Coronary artery (tissue), 2 donors: ENCODE data around the gene C15orf39.
"Not testable (repeated sequence)": the region's sequence is repeated elsewhere in the genome, so short reads cannot be mapped to it uniquely, and the experiment has no call there.

Source experiments
- DNase-seq: peaks from one replicate; pipeline ENCODE4 v3.0.0-alpha.2; 2017; ENCODE audit warnings: low spot score
- H3K27ac ChIP-seq, 2 donors: fragments of 200-600 bp; sonication (generic); one replicate each; pipeline ENCODE4 v1.5.1; 2016 to 2019
- H3K4me3 ChIP-seq: fragments of 200-600 bp; sonication (generic); 2 replicates; pipeline ENCODE4 v1.5.1; 2016; ENCODE audit warnings: mild to moderate bottlenecking, moderate library complexity
- CTCF ChIP-seq: fragments of 200-600 bp; sonication (generic); IDR thresholded peaks from one replicate; pipeline ENCODE4 v1.5.1; 2019; ENCODE audit warnings: antibody characterized with exemption

C15orf39 gene

GRCh38 chr15:75213212-75213767 is 11.6 kb downstream of the C15orf39 start:
- DNase-seq = no peak
- TF ChIP-seq CTCF = no peak
- Histone ChIP-seq H3K27ac (no peak overlapping the region), H3K4me3 (no peak overlapping the region)

- Histone ChIP-seq H3K27ac (no peak overlapping the region), H3K4me3 (no peak overlapping the region)
- no peak for DNase-seq
- TF ChIP-seq CTCF = no peak
Observed at GRCh38 chr15:75213768-75214221, 12.1 kb downstream of the C15orf39 start.

DNA sequence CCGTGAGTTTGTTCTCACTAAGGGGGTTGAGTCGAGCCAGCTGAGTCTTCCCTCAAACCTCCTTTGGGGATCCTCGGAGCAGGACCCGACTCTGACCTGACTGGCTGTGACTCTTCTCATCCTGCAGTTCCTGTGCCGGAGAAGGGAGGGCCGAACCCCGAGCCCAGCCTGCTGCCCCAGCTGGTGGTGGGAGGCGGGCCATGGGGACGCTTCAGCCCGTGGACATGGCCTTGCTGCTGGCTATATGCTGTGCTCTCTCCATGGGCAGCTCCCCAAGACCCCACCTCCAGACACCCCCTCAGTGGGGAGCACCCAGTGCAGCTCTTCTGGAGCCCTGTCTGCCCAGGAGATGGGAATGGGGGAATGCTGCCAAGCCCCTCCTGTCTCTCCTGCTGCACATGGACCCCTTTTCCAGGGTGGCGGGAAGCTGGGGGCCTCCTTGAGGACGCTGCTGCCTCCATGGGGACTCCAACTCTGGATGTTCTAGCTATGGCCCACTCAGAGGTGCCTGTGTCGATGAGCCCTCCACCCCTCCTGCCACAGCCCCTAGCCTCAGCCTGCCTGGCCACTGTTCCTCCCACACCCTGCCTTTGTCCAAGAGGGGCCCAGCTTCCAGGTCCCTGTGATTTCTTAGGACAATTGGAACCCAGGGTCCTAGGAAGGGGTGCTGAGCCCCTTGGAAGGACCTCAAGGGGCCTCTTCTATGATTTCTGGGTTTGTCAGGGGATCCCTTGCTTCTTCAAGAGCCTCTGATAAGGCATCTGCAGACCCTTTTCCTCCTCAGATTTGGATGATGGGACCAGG is 12.8 kb downstream of the C15orf39 start:
- H3K27ac ChIP-seq = no peak overlapping the region
- no peak for DNase-seq
- H3K4me3 ChIP-seq = no peak overlapping the region
- TF ChIP-seq CTCF = no peak

DNA sequence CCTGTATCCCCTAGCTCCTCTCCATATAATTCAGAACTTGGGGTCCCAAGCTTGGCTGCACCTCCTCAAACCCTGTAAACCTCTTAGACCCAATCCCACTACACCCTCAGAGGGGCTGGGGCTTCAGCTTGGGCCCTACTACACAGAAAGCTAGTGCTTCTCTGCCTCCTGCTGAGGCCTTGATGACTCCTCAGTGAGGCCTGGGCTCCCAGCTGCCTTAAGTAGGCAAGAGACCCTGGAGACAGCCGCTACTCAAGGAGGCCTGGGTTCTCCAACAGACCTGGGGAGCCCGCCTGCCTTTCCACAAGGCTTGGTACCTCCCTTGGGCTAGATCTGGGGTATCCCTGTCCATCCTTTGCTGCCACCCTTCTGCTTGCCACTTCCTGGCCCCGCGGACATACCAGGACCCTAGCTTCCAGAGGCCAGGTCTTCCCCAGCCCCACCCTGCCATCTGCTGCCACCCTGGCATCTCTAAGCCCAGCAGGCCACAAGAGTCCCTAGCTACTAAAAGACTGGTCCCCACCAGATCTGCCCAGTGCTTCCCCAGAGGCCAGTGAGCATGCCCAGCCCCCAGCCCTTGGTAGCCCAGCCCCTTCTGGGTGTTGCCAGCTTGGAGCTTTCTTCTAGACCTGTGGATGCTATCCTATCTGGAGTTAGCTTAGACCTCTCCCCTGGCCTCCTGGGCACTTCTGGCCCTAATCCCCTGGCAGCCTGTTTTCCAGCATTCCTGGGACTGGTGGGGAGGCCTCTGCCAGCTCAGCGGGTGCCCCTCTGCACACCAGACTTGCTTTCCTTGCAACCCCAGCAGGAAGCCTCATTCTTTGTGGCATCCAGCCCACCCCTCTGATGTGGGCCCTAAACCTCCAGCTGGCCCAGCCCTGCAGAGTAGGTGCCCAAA is 13.7 kb downstream of the C15orf39 start:
- no peak overlapping the region for H3K4me3 ChIP-seq
- DNase-seq = no peak
- no peak for TF ChIP-seq CTCF
- H3K27ac ChIP-seq = no peak overlapping the region

DNA sequence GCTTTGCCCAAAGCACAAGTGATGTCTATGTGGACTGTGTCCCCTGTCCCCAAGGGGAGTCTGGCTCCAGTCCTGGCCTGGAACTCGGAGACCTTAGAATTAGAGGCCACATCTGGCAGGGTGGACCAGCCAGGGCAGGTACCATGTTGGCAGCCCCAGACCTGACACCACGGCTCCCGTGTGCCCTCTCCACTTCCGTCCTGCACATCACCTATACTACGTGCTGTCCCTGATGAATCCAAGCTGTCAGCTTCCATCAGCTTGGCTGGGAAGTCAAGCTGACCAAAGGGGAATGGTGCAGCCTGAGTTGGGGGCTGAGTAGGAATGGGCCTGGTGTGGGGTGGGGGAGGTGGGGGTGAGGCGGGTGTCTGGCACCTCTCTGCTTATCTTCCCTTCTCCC is 15.3 kb downstream of the C15orf39 start:
- Histone ChIP-seq H3K27ac (no peak overlapping the region), H3K4me3 (no peak overlapping the region)
- TF ChIP-seq CTCF = no peak
- DNase-seq = no peak

DNA sequence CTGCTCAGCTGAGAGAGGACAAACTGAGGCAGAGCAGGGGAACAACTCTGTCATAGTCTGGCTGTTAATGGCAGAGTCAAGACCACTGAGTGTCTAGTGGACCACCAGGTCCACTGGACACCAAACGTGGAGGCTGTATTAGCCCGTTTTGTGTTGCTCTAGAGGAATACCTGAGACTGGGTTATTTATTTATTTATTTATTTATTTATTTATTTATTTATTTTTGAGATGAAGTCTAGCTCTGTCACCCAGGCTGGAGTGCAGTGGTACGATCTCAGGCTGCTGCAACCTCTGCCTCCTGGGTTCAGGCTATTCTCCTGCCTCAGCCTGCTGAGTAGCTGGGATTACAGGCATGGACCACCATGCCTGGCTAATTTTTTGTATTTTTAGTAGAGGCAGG is 15.9 kb downstream of the C15orf39 start:
- DNase-seq, H3K27ac ChIP-seq, H3K4me3 ChIP-seq: not testable (repeated sequence)

DNA sequence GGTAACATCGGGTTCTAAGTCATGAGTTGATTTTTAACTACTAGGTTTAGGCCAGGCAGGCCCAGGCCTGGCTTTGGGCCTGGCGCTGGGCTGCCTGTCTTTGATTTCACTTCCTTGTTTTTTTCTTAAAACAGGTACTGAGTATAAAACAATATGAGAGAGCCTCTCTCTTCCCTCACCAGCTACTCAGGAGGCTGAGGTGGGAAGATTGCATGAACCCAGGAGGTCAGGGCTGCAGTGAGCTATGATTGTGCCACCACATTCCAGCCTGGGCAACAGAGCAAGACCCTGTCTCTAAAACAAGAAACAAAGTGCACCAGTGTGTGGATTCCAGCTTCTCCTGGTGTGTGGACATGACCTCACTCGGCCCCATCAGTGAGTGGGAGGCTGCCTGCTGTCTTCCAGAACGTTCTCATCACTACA is 17.8 kb downstream of the C15orf39 start:
- not testable (repeated sequence) for DNase-seq, H3K4me3 ChIP-seq, H3K27ac ChIP-seq
